Keratinocyte (primary cell): ENCODE measurements around the gene MST1. TPM values are rescaled to one million over a fixed set of nuclear protein-coding genes. Genes with fewer than 3 reads are reported as not detected.

Source experiments
- DNase-seq: peaks from one replicate; pipeline ENCODE4 v3.0.0-alpha.2; 2011; ENCODE audit warnings: low read depth, missing footprints, low spot score
- FAIRE-seq: peaks from 2 replicates; lab custom pipeline; 2011; peaks lifted over from hg19 to GRCh38; lab: Jason Lieb, UNC
- H2AFZ ChIP-seq: 2 replicates; pipeline ENCODE4 v1.6.0; 2012; ENCODE audit warnings: low read length, control low read depth, inconsistent platforms; ENCODE audit not compliant: control insufficient read depth
- H3K27ac ChIP-seq: 2 replicates; pipeline ENCODE4 v1.5.1; 2011; ENCODE audit warnings: low read length; ENCODE audit not compliant: control insufficient read depth, insufficient read depth
- H3K27me3 ChIP-seq: 3 replicates; pipeline ENCODE4 v1.6.0; 2011; ENCODE audit warnings: low read length; ENCODE audit not compliant: control insufficient read depth, insufficient read depth; ENCODE audit errors: extremely low read depth
- H3K36me3 ChIP-seq, 2 experiments: 2 replicates in 1 of 2; 3 replicates in 1 of 2; pipeline ENCODE4 v1.5.1; 2011; ENCODE audit warnings: low read length in 2 of 2, mild to moderate bottlenecking in 1 of 2; ENCODE audit not compliant: control insufficient read depth in 2 of 2, insufficient read depth in 2 of 2; ENCODE audit errors: extremely low read depth in 1 of 2
- H3K4me1 ChIP-seq: 3 replicates; pipeline ENCODE4 v1.5.1; 2011; ENCODE audit warnings: low read length; ENCODE audit not compliant: control insufficient read depth, insufficient read depth; ENCODE audit errors: extremely low read depth
- H3K4me2 ChIP-seq: 3 replicates; pipeline ENCODE4 v1.6.0; 2011; ENCODE audit warnings: low read depth, low read length; ENCODE audit not compliant: control insufficient read depth, insufficient read depth; ENCODE audit errors: extremely low read depth
- H3K4me3 ChIP-seq, 3 experiments: fragments of 200-600 bp in 1 of 3; sonication (generic) in 1 of 3; 2 replicates in 2 of 3; 3 replicates in 1 of 3; pipeline ENCODE4 v1.5.1; 2011 to 2016; ENCODE audit warnings: low read length in 3 of 3, mild to moderate bottlenecking in 3 of 3, control low read depth in 2 of 3, inconsistent platforms in 1 of 3, low read depth in 1 of 3, mixed read lengths in 1 of 3, mixed run types in 1 of 3, moderate library complexity in 1 of 3; ENCODE audit not compliant: control insufficient read depth in 2 of 3, insufficient read depth in 2 of 3; ENCODE audit errors: extremely low read depth in 1 of 3
- H3K79me2 ChIP-seq: 2 replicates; pipeline ENCODE4 v1.6.0; 2012; ENCODE audit warnings: low read length; ENCODE audit not compliant: control insufficient read depth, insufficient read depth
- H3K9ac ChIP-seq: 3 replicates; pipeline ENCODE4 v1.6.0; 2011; ENCODE audit warnings: low read length; ENCODE audit not compliant: control insufficient read depth, insufficient read depth; ENCODE audit errors: extremely low read depth
- H3K9me1 ChIP-seq: 3 replicates; pipeline ENCODE4 v1.6.0; 2011; ENCODE audit warnings: low read length; ENCODE audit not compliant: control insufficient read depth, insufficient read depth; ENCODE audit errors: extremely low read depth
- H3K9me3 ChIP-seq: 2 replicates; pipeline ENCODE4 v1.5.1; 2012; ENCODE audit warnings: low read depth, low read length; ENCODE audit not compliant: control insufficient read depth
- H4K20me1 ChIP-seq: 3 replicates; pipeline ENCODE4 v1.6.0; 2011; ENCODE audit warnings: low read length; ENCODE audit not compliant: control insufficient read depth, insufficient read depth; ENCODE audit errors: extremely low read depth
- EZH2 ChIP-seq: IDR thresholded peaks from one replicate; pipeline ENCODE4 v1.6.1; 2012; ENCODE audit warnings: inconsistent platforms, mild to moderate bottlenecking, low read length, moderate library complexity
- dilution Hi-C: fragments of 300-500 bp; cut with MboI; formaldehyde crosslinking; loops from one replicate; pipeline ENCODE4 v1.7.0; 2020; ENCODE audit warnings: low sequenced_read_pairs; ENCODE audit not compliant: extremely low pct_ligation_motif_present
- polyA plus RNA-seq, 5 experiments: library from polyadenylated mRNA; depleted of rRNA in 3 of 5; stranded (reverse) in 3 of 5; stranded (forward) in 1 of 5; unstranded in 1 of 5; fragments of >200 nt; gene quantifications; 1 replicate in 1 of 5; 2 replicates in 3 of 5; 3 replicates in 1 of 5; pipeline versions ENCODE4 v1.2.1 to v1.2.3, GENCODE V29; 2011 to 2012; ENCODE audit warnings: missing spikeins in 2 of 5, low read depth in 1 of 5, low replicate concordance in 1 of 5
- TF ChIP-seq, protein P1 (sequence below), 3 experiments: IDR thresholded peaks in 1 of 3; conservative IDR thresholded peaks in 1 of 3; optimal IDR thresholded peaks in 1 of 3; 2 replicates in 2 of 3; 3 replicates in 1 of 3; pipeline versions ENCODE3 to v1.5.1; 2011; ENCODE audit warnings: low read length in 3 of 3, mild to moderate bottlenecking in 3 of 3, moderate library complexity in 2 of 3, control low read depth in 1 of 3, inconsistent platforms in 1 of 3; ENCODE audit not compliant: insufficient read depth in 2 of 3; ENCODE audit errors: extremely low read depth in 1 of 3

The MST1 gene
- polyA plus RNA-seq, 1 donor (not counting 4 experiments of a cell fraction or from before 2014, with no cell fraction given), result 5.2 TPM

DNA sequence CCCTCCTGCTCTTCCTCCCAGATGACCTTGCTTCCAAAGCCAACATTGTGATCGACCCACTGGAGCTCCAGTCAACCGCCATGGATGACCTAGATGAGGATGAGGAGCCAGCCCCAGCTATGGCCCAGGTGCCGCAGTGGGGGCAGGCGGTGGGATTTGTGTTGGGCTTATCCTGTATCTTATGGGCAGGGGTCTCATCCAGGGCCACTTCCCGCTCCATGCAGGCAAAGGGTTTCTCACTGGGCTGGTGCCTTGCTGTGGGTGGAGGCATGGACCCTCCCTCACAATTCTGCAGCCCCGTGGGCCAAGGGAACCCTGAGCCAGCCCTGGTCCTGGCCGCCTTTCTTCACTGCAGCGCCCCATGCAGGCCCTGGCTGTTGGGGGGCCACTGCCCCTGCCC, 15.4 kb upstream of the MST1 start:
- no peak for FAIRE-seq

DNA sequence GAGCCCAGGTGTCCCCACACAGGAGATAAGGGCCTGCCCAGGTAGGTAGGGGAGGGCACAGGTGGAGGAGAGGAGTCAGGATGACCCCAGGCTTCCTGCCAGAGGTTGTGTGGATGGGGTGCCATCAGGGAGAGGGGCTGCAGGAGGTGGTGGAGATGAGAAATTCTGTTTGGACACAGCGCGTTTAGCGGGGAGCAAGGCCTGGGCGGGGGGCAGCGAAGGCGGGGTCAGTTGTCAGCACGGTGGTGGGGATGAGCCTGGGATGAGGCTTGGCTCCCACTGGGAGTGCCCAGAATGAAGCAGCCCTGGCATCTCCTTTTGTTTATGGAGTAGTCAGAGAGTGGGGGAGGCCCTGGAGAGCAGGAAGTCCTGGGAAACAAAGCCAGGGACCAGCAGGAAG, 14.7 kb upstream of the MST1 start:
- FAIRE-seq, result no peak
- Histone ChIP-seq H3K4me3 (no peak overlapping the region), H3K27me3 (no peaks in the 10 kb centered on the region), H3K9ac (no peak overlapping the region), H2AFZ (no peak overlapping the region), H3K27ac (no peak overlapping the region), H3K9me1 (no peaks in the 10 kb centered on the region), H3K4me1 (peaks cover 4% of the 10 kb centered on the region), H3K79me2 (no peaks in the 10 kb centered on the region), H3K36me3 (peaks cover 27 to 35% of the 10 kb centered on the region in 2 experiments), H3K9me3 (no peaks in the 10 kb centered on the region), H4K20me1 (no peaks in the 10 kb centered on the region), H3K4me2 (no peak overlapping the region)
- TF ChIP-seq EZH2, result no peak
- TF ChIP-seq, protein P1, sequence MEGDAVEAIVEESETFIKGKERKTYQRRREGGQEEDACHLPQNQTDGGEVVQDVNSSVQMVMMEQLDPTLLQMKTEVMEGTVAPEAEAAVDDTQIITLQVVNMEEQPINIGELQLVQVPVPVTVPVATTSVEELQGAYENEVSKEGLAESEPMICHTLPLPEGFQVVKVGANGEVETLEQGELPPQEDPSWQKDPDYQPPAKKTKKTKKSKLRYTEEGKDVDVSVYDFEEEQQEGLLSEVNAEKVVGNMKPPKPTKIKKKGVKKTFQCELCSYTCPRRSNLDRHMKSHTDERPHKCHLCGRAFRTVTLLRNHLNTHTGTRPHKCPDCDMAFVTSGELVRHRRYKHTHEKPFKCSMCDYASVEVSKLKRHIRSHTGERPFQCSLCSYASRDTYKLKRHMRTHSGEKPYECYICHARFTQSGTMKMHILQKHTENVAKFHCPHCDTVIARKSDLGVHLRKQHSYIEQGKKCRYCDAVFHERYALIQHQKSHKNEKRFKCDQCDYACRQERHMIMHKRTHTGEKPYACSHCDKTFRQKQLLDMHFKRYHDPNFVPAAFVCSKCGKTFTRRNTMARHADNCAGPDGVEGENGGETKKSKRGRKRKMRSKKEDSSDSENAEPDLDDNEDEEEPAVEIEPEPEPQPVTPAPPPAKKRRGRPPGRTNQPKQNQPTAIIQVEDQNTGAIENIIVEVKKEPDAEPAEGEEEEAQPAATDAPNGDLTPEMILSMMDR (optimal IDR thresholded peaks at IDR 0.05 in 1 of 3, IDR thresholded peaks at IDR 0.05 in 1 of 3, conservative IDR thresholded peaks at IDR 0.05 in 1 of 3; ENCODE audit: extremely low read depth in 1 of 3, insufficient read depth in 2 of 3, low read length in 3 of 3), result no peak
- dilution Hi-C loops, result no loop called here
- no peak for DNase-seq

More for the DNA sequence above, 15.4 kb upstream of the MST1 start:
- no peak overlapping the region for H3K9ac ChIP-seq
- no peak overlapping the region for H2AFZ ChIP-seq
- no peaks in the 10 kb centered on the region for H3K9me1 ChIP-seq
- H3K36me3 ChIP-seq, result peaks cover 27 to 35% of the 10 kb centered on the region in 2 experiments
- H3K9me3 ChIP-seq, result no peaks in the 10 kb centered on the region
- dilution Hi-C loops, result no loop called here
- no peak for TF ChIP-seq EZH2
- TF ChIP-seq, protein P1 (optimal IDR thresholded peaks at IDR 0.05 in 1 of 3, IDR thresholded peaks at IDR 0.05 in 1 of 3, conservative IDR thresholded peaks at IDR 0.05 in 1 of 3; ENCODE audit: extremely low read depth in 1 of 3, insufficient read depth in 2 of 3, low read length in 3 of 3), result no peak
- no peak overlapping the region for H3K27ac ChIP-seq
- H3K27me3 ChIP-seq, result no peaks in the 10 kb centered on the region
- DNase-seq, result no peak
- H4K20me1 ChIP-seq, result no peaks in the 10 kb centered on the region
- H3K79me2 ChIP-seq, result no peaks in the 10 kb centered on the region
- peaks cover 4% of the 10 kb centered on the region for H3K4me1 ChIP-seq
- H3K4me3 ChIP-seq, result no peak overlapping the region
- no peak overlapping the region for H3K4me2 ChIP-seq
